ENCODE measurements around the gene MADD.

MADD gene

GRCh38 chr11:47269829-47270305 lies at the start of gene MADD:
MADD (plus strand) TSS chr11:47270133.
- peak; percentile 81 for DNase-seq

GRCh38 chr11:47220401-47220821 lies 49.5 kb upstream of the MADD start:
- peak; percentile 61 for DNase-seq

- no peak for DNase-seq
These were observed 47.2 kb upstream of the MADD start for GRCh38 chr11:47222696-47223095.

DNA sequence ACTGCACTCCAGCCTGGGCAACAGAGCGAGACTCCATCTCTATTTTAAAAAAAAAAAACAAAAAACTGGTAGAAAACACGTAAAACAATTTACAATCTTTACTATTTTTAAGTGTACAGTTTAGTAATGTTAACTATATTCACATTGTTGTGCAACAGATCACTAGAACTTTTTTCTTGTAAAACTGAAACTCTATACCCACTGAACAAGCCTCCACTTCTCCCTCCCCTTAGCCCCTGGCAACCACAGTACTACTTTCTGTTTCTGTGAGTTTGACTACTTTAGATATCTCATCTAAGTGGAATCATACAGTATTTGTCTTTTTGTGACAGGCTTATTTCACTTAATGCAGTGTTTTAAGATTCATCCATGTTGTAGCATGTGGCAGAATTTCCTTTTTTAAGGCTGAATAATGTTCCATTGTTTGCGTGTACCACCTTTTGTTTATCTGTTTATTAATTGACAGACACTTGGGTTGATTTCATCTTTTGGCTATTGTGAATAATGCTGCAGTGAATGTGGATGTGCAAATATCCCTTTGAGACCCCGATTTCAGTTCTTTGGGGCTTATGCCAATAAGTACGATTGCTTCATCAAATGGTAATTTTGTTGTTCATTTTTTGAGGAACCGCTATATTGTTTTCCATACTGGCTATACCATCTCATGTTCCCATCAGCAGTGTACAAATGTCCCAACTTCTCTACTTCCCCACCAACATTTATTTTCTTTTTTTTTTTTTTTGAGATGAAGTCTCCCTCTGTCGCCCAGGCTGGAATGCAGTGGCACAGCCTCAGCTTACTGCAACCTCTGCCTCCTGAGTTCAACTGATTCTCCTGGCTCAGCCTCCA lies 44.2 kb upstream of the MADD start:
- no peak for DNase-seq

- DNase-seq = no peak
These were observed 40.8 kb upstream of the MADD start for GRCh38 chr11:47229161-47229560.

DNA sequence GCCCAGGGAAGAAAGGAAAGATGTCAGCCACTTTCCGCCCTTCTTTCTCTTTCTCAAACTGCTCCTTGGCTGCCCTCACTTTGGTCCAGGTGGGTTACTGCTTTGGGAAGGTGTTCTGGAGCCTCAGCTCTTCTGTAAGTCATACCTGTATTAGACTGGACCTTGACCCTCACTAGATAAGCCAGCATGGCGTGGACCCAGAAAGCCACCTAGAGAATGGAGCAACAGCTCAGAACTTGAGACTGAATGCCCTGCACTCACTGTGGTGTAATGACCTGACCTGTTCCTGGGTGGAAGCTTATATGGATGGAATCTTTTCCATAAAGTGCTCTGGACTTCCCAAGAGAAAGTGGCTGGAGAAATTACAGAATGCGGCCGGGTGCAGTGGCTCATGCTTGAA lies 36.9 kb upstream of the MADD start:
- no peak for DNase-seq

GRCh38 chr11:47233989-47234668 lies 35.8 kb upstream of the MADD start:
- peak; percentile 60 for DNase-seq

- peak; percentile 53 for DNase-seq
These were observed 35.2 kb upstream of the MADD start for GRCh38 chr11:47234669-47235100.

DNA sequence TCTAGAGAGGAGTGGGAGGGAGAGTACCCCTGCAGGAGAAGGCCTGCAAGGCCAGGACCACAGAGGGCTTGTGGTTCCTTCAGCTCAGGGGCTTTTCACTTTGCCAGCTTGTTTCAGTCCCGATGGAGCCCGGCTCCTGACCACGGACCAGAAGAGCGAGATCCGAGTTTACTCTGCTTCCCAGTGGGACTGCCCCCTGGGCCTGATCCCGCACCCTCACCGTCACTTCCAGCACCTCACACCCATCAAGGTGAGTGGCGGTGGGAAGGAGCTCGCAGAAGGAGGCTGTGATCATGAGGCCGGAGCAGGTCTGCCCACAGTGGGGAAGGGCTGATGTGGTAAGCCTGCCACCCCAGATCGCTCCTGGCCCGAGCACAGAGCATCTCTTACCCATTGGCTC lies 34.8 kb upstream of the MADD start:
- no peak for DNase-seq

GRCh38 chr11:47236482-47236881 lies 33.5 kb upstream of the MADD start:
- DNase-seq = peak; percentile 54

DNA sequence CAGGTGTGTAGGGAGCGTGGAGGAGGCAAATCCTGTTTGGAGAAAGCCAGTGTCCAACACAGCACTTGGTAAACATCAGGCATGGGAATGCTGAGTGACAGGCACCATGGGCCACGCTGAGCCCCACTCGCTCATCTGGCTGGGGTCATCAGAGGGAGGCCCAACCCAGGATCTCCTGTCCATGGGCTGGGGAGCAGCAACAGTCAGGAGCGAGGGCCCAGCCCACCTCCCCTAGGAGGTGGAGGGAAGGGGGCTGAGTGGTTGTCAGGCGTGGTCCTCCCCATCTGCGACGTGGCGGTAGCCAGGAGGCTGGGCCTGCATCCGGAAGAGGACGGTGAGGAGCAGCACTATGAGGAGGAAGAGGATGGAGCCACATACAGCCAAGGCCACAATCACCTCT lies 30.1 kb upstream of the MADD start:
- DNase-seq = no peak

DNA sequence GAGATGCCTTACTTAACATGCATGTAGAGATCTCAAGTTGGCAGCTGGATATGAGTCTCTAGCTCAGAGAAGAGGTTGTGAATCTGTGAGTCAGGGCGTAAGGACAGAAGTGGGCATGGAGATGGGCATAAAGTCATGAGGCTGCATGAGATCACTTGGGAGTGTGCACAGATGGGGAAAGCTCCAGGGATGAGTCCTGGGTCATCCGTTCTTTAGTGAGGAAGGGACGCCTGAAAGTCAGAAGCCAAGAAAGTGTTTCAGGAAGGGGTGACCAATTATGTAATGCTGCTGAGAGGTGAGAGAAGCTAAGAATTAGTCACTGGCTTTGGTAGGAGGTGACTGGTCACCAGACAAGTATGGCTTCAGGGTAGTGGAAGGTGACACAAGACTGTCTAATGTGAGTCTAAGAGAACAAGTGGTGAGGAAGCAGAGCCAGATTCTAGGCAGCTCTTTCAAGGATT lies 28.1 kb upstream of the MADD start:
- no peak for DNase-seq

DNA sequence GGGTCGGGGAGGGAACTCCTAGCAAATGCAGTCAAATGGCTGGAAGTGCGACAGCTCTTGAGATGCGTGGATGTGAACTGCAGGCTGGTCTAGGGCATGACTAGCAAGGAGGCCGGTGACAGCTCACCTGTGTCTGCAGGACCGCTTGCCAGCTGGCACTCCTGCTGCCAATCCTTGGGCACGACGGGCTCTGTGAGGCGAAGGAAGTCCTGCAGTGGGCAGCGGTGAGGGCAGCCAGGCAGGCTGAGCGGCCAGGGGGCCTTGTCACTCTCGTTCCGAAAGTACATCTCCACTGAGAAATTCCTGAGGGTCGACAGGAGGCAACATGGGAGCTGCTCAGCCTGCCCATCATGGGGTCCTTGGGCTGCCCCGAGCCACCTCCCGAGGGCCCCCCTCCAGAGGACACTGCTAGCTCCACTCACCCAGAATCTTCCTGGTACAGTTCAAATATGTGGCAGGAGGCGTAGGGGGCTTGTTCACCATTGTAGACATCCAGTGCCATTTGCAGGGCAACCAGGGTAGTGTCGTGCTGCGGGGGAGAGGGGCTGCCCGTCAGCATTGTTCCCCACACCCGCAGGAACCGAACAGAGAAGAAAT lies 27.2 kb upstream of the MADD start:
- no peak for DNase-seq

DNA sequence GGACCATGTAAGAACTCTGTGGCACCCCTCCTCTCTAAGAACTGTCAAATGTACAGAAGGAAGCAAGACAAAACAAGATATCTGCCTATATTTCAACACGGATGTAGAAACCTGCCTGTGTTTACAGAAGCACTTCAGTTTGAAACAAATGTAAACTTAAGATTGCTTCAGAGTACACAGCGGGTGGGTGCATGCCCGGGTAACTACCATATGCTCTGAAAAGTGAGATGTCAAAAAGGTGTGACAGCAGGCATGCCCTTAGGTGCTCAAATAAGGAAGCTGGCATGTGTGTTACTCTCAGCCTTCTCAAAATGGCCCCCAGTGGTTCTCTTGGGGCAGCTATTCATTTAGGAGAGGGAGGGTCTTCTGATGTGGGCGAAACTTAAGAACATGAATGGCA lies 26.5 kb upstream of the MADD start:
- no peak for DNase-seq

- no peak for DNase-seq
These were observed 25.2 kb upstream of the MADD start for GRCh38 chr11:47244448-47245350.

- no peak for DNase-seq
These were observed 24.1 kb upstream of the MADD start for GRCh38 chr11:47245611-47246357.

DNA sequence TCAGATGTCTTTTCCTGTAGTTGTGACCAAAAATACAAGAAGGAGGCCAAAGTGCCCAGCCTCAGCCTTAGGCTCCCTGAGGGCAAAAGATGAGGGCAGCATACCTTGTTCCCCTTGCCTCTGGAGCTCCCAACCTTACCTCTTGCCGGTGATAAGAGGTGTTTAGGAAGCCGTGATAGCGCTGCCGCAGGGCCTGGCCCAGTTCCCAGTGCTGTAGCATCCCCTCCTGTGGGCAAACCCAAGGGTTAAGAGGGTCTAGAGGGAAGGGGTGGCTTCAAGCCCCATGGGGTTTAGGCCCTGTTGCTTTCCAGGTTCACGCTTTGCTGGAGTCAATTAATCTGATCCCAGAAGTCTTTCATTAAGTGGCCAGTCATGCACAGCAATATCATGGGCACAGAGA lies 22.4 kb upstream of the MADD start:
- DNase-seq = no peak

DNA sequence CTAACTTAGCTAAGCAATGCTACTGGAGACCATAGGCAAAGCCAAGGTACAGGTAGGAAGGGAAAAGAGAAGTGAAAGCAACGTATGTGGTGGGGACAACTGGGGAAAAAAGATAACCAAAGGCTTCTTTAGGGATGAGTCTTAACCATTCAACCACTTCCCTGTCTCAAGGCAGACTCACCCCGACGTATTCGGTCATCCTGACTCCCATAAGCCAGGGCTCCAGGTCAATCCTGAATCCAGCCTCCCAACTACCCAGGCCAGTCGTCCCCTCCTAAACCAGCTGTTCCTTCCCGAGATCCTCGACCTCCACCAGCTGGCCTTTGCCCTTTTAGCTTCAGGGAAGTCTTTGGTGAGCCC lies 21.6 kb upstream of the MADD start:
- no peak for DNase-seq

DNA sequence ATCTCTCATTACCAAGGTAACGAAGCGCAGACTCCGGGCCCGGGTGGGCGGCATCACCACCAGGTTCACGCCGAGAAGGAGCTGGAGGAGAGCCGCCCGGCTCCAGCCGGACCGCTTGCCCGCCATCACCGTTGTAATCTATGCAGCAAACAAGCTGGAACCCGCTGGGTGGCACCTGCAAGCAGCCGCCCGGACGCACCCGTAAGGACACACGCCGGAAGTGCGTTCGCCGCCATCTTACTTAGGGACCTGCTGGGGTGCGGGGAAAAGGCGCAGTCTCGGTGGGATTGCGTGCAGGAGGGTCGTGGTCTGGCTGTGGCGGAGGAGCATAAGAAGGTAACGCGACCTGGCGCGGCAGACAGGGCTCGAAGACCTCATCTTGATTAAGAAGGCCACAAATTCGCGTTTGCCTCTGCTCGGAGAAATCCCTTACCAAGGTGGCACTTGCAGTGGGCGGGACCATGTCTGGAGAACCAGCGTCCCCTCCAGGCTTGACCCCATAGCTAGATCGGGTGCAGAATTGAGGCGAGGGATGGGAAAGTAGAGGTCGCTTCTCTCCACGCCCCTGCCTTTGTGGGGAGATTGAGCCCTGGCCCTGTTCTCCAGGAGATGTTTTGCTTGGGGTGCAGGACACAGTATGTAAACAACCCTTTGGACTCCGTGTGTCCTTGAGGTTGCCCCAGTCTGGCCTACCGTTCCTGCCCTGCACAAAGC lies 21.1 kb upstream of the MADD start, which contains the start of gene ACP2:
ACP2 (minus strand) TSS at position 151 of the 714 bp plus-strand sequence; CDS start at position 126, 25 bp downstream.
- peak; percentile 84 for DNase-seq

DNA sequence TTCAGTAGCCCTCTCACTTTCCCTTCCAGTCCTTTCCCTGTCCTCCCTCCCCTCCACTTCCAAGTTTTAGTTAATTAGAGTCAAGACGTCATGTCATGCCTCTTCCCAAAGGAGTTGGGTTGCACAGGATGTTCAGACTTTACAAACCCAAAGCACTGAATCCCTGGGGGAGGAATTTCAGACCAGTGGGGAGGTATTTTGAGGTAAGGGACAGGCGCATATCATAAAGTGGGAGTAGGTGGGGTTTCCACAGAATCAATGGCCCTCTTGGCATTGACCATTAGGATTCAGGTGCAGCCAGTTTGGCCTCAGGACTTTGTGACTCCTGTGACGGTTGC lies 20.6 kb upstream of the MADD start:
- no peak for DNase-seq

DNA sequence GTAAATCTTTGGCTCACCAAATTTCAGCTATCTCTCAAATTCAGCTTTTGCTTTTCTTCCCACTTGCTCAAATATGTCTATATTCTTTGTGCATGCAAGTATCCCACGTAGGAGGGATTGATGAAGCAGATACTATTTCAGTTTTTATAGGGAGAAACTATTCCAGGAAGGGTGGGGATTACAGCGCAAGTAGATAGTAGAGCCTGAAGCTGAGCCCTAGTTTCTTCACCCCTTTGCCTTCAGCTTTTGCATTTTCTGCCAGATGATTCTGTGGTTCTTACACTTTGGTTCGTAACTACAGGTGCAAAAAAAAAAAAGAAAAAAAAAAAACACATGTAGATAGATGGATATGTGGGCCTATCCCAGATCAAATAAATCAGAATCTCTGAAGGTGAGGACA lies 18.2 kb upstream of the MADD start:
- no peak for DNase-seq

Data from fibroblast of upper back skin (primary cell).